Measurements from ENCODE around the gene SSH2.

The SSH2 gene

DNA sequence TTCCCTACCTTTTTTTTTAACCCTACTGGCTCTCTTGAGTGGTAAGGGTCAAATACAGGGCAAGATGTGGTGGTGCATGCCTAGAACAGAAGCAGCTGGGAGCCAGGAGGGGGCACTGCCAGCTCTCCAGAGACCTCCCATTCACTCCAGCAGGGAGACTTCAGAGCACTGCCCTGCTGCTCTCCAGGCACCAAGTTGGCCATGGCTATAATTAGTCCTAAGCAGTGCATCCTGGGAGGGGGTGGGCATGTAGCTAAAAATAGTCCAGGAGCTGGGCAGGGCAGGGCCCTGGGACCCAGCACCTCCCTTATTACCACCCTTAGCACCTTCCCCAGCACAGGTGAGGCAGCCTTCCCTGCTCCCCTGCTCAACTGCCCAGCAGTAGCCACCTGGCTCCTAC, 310.8 kb downstream of the SSH2 start:
- DNase-seq: no peak

DNA sequence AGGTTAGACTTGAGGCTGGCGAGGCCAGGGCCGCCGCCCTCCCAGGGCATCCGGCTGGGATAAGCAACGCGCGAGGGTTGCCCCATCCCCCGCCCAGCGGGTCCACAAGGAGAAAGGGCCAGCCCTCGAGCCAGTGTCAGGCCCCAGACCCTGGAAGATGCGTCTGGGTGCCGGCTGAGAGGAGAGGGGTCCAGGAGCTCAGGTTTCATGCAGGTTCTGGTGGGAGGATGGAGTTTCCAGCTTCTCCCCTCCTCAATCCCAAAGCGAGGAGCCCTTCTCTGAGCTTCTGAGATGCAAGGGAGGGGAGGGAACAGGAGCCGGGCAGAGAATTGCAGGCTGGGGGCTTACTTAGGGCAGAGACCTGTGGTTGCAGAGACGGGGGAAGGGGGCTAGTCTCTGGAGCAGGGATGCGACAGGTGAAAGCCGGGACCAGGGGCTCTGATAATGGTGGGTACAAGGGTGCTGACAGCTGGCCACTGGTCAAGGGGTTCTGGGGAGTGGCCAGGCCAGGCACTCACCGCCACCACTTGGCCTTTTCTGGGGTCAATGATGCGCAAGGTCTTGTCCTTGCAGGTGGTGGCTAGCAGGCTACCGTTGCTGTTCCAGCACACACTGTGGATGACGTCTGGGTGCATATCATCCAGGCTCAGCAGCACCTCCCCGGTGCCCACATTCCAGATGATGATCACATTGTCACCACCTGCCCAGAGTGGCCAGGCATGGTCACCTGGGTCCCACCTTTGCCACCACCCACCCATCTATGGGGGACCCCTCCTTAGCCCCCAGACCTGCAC, 311.6 kb downstream of the SSH2 start:
- no peak for DNase-seq

DNA sequence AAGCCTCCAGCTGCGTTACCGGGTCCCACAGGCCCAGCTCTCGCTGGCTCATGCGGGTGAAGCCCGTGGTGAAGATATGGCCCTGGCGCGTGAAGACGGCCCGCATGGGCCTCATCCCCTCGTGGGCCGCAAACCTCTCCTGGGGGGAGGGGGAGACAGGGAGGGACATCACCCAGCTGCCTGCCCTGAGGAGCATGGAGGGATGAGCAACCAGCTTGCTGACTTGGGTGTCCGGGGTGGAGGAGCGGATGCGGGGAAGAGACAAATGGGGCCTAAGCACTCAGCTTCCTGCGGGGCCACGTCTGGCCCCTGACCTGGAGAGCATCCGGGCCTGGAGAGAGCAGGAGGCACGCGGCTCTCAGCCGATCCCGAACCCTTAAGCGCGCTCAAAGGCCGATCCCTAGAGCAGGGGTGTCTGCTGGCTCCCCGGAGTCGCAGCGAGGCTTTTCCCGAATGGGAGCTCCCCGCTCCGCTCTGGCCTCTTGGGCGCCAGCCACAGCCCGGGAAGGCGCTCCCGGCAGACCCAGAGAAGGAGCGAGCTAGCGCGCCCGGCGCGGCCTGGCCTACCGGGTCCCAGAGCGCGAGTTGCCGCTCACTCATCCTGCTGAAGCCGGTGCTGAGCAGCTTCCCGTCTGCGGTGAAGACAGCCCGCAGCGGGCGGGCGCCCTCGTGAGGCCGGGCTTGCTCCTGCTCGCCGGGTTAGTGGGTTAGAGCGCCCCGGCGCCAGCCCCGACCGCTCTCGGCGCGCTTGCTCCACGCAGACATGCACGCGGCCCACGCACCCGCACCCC, 312.4 kb downstream of the SSH2 start:
- peak; percentile 80 for DNase-seq

DNA sequence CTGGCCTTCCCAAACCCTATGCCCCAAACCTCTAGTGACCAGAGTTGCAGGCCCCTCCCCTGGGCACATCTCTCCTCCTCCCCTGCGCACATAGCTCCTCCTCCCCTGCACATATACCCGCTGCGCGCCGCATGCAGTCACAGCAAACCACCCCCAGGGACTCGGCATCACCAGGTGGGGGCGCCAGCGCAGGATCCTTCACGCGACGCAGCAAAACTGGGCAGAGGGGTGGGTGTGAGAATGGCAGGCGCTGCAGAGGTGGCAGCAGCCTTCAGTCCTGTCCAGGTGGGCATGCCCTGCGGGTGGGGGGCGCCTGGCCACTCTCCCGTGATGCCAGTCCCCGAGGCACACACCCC, 312.9 kb downstream of the SSH2 start:
- DNase-seq: peak; percentile 87

DNA sequence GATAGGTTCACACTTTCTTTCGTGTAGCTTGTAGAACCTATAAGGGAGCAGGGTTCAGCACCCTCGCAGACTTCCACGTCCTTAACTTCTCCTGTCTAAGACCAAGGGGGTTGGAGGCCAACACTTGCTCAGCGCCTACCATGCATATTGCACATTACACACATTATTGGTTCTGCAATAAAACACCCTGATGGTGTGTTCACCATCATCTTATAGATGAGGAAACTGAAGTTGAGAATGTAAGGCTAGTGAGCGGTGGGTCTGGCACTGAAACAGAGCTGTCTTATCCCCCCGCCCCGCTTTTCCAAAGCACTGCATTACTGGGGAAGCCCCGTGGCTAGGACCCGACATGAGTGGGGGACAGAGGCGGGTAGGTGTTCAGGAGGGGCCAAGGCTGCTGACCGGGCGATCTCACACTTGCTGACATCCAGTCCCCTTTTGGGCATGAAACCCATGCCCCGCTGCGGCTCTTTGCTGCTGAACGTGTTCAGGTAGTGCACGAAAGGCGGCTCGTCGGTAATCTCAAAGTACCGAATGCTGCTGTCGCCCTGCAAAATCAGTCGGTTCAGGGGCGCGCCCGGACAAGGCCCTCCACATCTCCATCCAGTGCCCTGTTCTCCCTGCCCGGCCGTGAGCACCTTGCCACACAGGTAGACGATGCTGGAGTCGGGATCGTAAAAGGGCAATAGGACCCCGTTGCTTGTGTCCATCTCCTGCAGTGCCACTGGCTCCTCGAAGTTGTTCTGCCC, 313.6 kb downstream of the SSH2 start:
- DNase-seq: no peak

DNA sequence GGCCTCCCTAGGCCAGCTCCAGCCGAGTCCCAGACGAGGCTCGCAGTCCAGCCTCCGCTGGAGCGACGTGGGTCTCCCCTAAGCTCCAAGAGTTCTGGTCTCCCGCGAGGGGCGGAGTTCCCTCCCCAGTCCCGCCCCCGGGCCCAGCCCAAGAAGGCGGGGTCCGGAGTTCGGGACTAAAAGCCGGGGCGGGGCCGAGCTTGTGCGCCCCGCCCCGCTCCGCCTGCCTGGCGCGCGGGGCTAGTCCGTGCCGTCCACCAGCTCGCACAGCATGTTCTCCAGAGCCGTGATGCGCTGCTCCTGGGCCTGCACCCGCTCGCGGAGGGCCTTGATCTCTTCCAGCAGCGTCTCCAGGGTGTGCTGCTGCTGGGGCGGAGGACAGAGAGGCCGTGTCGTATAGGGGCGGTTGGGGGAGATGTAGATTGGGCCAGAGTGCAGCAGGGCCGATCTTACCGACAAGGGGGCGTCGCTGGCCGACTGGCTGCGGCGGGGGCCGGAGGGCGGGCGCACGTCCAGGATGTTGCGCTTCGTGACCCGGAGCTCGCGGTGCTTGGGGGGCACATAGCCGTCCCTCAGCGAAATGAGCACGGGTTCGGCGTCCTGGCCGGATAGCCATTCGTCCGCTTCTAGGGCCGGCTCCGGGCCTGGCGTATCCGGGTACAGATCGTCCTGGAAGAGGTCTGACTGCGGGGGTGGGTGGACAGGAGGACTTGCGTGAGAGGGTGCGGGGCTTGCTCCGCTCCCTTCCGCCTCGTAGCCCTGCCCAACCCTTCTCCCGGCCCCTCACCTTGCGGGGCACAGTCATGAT, 314.3 kb downstream of the SSH2 start:
- peak; percentile 85 for DNase-seq

DNA sequence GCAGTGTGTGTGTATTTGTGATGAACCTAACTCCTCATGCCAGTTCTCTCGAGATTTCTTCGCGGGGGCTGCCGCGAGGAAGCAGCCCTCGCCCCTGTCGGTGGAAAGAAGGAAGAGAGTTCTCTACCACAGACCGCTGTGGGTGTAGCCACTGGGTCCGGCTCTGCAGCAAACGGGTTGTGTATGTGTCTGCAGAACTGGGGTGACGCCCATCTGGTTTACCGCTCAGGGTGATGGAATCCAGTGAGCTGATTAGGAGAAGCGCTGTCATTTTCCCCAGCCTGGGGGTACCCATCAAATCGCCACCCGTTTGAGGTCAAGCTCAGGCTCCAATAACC, 315.0 kb downstream of the SSH2 start:
- peak; percentile 59 for DNase-seq

DNA sequence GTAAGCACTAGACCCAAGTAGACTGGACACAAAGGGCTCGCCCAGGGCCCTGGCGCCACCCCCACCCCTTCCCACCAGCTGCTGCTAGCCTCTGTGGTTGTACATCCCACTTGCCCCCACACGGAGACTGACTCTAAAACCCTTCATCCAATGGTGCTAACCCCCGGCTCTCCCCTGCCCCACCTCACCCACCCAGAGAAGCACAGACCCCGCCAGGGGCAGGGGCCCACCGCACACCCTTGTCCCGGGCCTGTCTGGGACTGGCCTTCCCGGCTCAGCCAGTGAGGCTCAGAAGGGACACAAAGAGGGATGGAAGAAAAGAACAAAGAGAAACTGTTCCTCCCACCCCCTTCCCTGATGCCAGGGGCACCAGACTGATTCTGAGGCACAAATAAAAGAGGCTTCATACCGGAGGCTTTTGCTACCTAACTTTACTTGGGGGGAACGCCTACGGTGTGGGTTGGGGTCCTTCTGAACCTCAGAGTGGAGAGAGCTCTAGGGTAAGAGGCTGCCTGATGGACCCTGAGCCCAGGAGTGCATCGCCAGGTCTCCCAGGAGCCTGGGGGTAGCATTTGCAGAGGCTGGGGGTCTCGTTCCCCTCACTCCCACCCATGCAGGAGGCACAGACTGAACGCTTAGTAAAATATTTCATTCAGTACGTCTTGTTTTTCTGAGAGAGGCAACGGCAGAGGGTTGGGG, 315.5 kb downstream of the SSH2 start:
- no peak for DNase-seq

DNA sequence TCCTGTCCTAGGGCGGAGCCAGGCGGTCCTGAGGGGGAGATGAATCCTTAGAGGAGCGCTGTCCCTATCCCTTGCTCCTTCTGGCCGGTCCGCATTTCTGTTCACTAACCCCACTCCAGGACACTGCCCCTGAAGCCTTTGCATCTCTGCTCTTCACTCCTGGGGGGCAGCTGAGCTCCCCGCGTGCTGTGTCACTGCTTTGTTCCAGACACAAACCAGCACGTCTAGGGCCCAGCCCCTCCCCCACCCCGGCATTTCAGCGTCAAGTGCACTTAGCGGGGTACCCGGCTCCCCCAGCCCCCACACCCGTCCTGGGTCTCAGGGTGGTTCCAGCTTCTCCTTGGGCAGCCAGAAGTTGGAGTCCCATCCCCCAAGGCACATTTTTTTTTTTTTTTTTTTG, 316.2 kb downstream of the SSH2 start:
- DNase-seq: no peak

DNA sequence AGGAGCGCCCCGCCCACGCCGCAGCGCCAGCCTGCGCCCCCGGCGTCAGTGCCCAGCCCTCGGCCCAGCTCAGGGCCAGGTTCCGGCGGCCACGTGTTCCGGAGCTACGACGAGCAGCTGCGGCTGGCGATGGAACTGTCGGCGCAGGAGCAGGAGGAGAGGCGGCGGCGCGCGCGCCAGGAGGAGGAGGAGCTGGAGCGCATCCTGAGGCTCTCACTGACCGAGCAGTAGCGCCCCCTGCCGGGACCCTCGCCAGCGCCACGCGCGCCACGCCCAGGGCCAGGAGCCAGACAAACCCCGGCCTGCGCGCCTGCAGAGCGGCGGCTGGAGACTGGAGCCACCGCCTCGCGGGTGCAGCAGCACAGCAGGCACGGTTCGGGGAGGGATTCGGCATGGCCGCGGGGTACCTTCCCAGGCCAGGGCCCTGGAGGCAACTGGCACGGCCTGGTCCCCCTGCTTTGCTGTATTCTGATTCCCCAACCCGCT, 316.6 kb downstream of the SSH2 start:
- peak; percentile 95 for DNase-seq

DNA sequence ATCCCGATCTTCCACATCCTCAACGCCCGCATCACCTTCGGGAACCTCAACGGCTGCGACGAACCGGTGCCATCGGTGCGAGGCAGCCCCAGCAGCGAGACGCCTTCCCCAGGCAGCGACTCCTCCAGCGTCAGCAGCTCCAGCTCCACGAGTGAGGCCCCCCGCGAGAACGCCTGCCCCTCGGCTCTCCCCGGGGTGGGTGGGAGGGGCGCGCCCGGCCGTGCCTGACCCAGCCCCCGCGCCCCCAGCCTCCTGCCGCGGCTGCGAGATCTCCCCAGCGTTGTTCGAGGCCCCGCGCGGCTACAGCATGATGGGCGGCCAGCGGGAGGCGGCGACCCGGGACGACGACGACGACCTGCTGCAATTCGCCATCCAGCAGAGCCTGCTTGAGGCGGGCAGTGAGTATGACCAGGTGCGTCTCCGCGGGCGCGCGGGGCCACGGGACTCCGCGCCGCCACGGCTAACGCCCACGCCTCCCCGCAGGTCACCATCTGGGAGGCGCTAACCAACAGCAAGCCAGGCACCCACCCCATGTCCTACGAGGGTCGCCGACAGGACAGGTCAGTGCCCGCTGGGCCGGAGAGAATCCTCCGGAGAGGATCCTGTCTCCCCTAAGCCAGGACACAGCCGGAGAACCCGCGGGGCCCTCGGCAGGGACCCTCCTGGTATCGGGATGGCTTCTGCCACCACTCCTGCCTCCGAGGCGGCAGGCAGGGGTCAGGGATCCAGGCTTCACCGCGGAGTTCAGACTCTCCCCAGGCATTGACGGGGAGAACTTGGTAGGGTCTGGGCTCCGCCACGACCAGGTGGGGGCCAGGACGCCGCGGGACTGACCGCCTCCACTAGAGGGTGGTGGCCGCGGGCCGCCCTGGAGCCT, 317.4 kb downstream of the SSH2 start:
- DNase-seq: no peak

DNA sequence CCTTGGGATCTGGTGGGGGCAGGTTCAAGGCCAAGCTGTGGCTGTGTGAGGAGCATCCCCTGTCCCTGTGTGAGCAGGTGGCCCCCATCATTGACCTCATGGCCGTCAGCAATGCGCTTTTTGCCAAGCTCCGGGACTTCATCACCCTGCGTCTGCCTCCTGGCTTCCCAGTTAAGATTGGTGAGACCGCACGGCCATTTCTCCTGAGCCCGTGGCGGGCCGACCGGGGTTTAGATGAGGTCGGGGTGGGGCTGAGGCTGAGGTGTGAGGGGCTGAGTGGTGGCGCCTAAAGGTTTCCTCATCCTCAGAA, 318.0 kb downstream of the SSH2 start:
- no peak for DNase-seq

DNA sequence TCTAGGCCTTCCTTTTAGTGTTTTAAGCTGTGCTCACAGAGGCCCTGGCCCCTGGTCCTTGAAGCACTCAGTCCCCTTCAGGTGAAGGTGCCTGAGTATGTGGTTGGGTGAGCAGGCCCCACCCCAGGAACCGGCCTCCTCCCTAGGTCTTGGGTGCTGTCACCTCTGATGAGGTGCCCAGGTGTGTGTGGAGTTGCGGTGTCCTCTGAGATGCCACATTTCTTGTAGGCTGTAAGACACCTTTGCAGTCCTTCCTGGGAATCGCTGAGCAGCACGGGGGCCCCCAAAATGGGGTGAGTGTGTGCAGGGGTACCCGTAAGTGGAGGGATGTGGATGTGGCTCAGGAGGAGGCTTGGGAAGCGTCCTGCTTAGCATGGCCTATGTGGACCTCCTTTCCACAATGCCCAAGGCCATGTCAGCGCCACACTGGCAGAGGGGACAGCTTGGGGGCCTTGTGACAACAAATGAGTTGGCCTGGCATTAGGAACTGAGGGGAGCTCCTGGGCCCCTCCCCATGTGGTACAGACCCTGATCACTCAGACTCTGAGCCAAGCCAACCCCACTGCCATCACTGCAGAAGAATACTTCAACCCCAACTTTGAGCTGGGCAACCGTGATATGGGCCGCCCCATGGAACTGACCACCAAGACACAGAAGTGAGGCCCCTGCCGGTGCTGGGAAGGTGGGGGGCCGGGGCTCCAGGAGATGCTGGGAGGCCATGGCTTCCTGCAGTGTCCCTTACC, 318.5 kb downstream of the SSH2 start:
- no peak for DNase-seq

DNA sequence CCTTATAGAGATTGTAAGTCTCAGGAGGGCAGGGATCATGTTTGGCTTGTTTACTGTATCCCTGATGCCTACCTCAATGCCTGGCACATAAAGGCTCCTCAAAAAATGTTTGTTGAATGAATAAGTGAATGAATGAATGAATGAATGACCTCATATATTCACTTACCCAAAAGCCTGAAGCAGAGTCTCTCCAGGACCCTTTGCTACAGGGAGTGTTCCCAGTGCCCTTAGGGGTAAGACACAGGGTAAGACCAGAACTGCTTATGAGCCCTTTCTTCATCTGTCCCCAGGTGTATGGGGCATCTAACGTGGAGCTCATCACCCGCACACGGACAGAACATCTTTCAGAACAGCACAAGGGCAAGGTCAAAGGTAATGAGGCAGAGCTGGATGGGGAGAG, 319.6 kb downstream of the SSH2 start:
- no peak for DNase-seq

DNA sequence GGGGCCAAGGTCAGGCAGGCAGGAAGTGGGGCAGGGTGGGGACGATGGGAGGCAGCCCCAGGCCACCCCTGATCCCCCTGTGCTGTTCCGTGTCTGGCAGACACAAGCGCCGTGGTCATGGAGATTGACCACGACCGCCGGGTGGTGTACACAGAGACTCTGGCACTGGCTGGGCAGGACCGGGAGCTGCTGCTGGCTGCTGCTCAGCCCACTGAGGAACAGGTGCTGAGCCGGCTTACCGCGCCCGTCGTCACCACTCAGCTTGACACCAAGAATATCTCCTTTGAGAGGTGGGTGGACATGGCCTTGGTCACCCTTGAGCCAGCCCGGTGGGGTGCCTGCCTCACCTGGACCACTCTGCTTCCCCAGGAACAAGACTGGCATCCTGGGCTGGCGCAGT, 321.0 kb downstream of the SSH2 start:
- DNase-seq: no peak

DNA sequence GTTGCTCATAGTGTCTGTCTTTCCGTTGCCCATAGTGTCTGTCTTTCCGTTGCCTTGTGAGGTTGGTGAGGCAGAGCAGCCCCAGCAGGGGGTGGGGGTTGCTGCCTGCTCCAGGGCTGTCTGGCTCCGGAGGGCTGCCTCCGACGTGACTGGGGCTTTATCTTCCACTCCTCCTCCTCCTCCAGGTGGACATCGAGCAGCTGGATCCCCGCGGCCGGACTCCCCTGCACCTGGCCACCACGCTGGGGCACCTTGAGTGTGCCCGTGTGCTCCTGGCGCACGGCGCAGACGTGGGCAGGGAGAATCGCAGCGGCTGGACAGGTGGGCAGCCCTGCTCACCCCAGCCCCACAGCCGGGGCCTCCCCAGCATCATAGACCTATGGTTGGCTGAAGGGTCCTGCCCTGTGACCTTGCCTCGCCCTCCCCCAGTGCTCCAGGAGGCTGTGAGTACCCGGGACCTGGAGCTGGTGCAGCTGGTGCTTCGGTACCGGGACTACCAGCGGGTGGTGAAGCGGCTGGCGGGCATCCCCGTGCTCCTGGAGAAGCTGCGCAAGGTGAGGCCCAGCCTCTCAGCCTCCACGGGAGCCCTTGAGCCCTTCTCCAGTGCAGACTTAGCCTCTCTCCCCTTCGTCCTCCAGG, 322.4 kb downstream of the SSH2 start:
- no peak for DNase-seq

DNA sequence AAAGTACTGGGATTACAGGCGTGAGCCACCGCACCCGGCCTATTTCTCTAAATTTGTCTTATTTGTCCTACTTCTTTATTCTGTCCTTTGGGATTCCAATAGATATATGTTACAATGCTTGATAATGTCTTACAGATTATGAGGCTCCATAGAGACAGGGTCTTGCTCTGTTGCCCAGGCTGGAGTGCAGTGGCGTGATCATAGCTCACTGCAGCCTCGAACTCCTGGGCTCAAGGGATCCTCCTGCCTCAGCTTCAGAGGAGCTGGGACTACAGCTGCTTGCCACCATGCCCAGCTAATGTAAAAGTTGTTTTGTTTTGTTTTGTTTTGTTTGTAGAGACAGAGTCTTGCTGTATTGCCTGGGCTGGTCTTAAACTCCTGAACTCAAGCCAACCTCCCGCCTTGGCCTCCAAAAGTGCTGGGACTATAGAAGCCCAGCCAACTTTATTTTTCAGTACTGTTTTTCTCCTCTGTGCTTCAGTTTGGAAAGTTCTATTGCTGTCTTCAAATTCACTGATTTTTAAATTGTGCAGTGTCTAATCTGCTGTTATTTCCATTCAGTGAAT, 326.8 kb downstream of the SSH2 start:
- no peak for DNase-seq

DNA sequence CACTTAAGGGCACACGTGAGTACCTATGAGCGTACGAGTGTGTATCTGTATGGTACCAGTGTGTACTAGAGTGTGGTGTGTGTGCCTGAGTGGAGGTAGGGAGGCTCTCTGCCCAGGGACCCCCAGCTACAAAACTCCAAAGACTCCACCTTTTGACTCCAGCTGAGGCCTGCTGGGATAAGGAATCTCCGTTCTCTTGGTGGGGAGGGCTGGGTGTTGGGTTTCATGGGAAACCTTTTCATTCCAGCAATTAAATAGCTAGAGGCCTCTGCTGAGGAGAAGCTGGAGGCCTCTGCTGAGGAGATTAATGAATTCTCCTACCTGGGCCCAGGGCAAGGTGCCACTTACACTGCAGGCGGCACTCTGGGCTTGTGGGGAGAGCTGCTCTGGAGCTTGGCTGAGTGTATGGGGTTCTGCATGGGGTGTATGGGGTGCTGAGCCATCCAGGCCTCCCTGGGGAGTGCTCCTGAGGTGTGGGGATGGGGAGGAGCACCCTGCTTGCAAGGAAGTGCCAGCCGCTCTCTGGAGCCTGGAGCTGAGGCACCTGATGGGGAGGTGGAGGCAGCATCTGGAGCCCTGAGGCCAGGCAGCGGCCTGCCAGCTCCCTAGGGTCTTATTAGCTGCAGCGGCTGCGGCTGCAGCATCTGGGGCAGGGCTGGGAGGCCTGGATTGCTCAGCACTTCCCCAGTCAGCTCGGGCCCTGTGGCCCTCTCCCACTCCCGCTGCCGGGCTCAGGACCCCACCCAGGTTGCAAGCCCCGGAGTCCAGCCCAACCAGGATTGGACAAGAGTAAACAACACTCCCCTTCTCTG, 332.5 kb downstream of the SSH2 start:
- DNase-seq: no peak

DNA sequence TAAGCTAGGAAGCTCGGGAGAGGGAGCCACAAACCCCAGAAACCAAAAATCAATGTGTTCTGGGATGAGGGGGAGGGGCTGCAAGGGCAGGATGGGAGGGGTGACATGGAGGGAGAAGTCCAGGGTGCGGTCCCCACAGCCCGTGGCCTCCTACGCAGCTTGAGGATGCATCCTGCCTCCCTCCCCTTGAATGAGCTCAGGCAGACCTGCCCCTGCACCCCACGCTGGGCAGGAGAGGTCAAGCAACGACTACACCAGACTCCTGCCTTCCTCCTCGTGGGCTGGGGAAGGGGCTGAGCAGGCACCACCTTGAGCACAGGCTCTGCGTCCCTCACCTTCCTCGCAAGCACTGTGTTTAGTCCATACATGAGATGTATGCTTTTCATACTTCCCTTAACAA, 333.2 kb downstream of the SSH2 start:
- DNase-seq: no peak
